AG10803 (cell line): ENCODE data around the gene TMC8.

Experiments used
- DNase-seq: peaks from one replicate; pipeline ENCODE4 v3.0.0; 2010; ENCODE audit warnings: low read depth
- H3K4me3 ChIP-seq: 2 replicates; pipeline ENCODE4 v1.5.1; 2011; ENCODE audit warnings: mild to moderate bottlenecking, low read length, control low read depth
- CTCF ChIP-seq: conservative IDR thresholded peaks from 2 replicates; pipeline ENCODE4 v1.5.1; 2011; ENCODE audit warnings: mild to moderate bottlenecking, low read length, control low read depth, inconsistent platforms

TMC8 gene

GRCh38 chr17:78154903-78155811 lies 24.6 kb downstream of the TMC8 start:
- DNase-seq, result no peak

GRCh38 chr17:78159575-78160158 lies 29.1 kb downstream of the TMC8 start:
- TF ChIP-seq CTCF, result no peak
- no peak overlapping the region for H3K4me3 ChIP-seq
- peak; percentile 70 for DNase-seq

More at GRCh38 chr17:78154903-78155811, 24.6 kb downstream of the TMC8 start:
- no peak for TF ChIP-seq CTCF
- no peak overlapping the region for H3K4me3 ChIP-seq

- no peak overlapping the region for H3K4me3 ChIP-seq
- no peak for TF ChIP-seq CTCF
- no peak for DNase-seq
These were observed 33.5 kb downstream of the TMC8 start for GRCh38 chr17:78163881-78164747.

GRCh38 chr17:78164748-78165607 lies 34.4 kb downstream of the TMC8 start:
- TF ChIP-seq CTCF, result no peak
- no peak overlapping the region for H3K4me3 ChIP-seq
- no peak for DNase-seq

GRCh38 chr17:78166416-78166815 lies 35.8 kb downstream of the TMC8 start:
- no peak for DNase-seq
- TF ChIP-seq CTCF, result no peak
- H3K4me3 ChIP-seq, result no peak overlapping the region

- H3K4me3 ChIP-seq, result peak within 1 kb of the TSS; percentile 55
- DNase-seq, result peak; percentile 42
- TF ChIP-seq CTCF, result no peak
These were observed 37.8 kb downstream of the TMC8 start, which contains the start of gene SYNGR2 for GRCh38 chr17:78168242-78168902. TSS of gene SYNGR2 (plus strand) at chr17:78168581. CDS start at chr17:78168617, 36 bp downstream.
